SKM-1 treated with dmso at 0.1 percent for 144 hours (cell line): ENCODE measurements around the gene NT5C2.

ENCODE experiments used
- DNase-seq: peaks from one replicate; lab custom pipeline; 2025; ENCODE audit not compliant: unreplicated experiment; lab: John Stamatoyannopoulos, UW

The NT5C2 gene

DNA sequence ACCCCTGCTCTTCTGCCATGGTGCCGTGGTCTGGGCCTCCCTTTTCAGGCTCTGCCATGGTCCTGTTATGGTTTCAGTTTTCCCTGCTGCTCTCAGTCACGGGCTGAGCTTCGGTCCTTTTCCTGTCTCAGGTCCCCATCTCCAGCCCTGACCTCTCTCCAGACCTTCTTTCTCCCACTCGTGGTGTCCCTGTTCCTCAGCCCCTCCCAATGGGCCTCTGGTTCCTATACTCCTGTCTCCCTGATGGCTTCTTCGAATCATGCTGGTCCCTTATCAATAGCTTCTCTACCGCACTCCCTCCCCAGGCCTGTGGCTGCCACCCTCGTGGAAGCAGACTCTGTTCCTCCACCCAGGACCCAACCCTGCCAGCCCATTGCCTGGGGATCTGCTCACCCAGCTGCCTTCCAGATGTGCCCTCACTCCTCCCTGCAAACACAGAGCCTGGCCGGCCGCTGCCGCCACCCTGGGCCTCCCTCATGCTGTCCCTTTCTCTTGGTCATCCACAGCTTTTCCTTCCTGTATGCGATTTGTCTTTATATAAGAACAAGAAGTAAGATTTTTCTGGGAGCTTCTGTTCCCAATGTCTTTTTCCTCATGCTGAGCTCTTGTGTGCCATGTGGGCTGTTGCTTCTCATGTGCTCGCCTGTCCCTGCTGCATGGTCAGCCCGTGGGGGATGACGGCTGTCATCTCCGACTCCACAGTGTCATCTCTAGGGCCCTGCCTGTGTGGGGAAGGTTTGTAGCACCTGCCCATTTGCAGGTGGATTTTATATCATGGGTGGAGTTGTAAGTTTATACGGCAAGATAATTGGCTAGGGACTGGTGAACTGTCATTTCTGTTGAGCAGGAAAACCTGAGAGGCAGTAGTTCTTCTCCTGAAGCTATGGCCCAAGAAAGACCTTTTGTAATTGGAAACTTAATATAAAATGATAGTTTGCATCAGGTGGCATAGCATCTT, 126.7 kb downstream of the NT5C2 start:
- DNase-seq: no peak

DNA sequence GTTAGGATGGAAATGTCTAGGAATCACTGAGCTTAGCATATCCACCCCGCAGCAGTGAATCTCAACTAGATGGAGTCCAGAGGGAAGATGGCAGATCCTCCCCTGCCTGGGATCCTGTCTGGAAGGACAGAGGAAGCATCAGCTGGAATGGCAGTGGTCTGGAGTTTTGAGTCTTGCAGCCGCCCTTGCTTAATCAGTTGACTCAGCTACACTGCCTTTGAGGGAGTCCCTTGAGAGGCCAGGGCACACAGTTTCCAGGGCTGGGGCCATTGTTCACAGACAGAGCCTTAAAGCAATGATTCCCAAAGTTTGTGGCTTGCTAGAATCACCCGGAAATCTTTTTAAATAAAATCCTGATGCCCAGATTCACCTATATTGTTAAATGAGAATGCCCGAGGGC, 128.1 kb downstream of the NT5C2 start:
- no peak for DNase-seq

DNA sequence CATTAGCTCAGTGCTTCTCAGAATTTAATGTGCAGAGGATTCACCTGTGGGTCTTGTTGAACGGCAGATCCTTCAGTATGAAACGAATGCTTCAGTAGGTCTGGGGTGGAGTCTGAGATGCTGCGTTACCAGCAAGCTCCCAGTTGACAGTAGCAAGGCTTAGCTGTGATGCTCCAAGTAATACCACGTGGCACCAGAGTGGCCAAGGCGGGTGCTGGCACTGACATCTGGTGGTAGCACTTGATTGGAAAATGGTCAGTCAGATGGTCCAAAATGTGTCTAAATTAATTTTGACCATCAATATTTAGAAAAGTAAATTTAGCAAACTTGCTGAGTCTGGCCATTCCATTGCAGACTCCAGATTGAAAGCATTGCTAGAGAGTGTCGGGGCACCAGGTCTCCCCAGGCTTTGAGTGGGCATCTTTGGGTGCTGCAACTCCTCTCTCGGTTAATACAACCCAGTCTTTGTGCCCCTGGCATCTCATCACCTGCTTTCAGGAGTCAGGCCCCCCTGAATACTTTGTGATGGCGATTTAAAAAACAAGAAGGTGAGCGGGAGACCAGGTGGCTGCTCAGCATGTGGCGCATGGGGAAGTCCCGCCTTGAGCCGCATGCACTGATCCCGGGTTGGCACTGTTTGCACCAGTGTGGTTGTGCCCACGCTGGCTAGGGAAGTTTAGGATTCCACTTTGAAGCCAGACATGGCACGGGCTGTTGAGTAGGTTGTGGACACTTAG, 130.1 kb downstream of the NT5C2 start:
- DNase-seq: no peak

DNA sequence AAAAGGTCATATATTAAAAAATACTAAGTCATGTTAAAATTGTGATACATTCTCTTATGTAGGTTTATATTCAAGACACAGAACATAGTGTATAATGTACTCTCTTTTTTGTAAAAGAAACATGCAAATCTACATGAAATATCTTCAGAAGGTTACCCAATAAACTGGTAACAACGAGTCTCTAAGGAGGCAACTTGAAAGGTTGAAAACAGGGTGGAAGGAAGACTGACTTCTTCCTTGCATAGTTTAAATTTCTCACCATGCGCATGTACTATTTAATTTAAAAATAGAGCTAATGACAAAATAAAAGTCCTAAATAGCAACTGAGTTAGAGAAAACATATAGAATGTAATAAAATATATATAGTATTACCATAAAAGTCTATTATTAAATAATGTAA, 132.5 kb downstream of the NT5C2 start:
- DNase-seq: no peak

DNA sequence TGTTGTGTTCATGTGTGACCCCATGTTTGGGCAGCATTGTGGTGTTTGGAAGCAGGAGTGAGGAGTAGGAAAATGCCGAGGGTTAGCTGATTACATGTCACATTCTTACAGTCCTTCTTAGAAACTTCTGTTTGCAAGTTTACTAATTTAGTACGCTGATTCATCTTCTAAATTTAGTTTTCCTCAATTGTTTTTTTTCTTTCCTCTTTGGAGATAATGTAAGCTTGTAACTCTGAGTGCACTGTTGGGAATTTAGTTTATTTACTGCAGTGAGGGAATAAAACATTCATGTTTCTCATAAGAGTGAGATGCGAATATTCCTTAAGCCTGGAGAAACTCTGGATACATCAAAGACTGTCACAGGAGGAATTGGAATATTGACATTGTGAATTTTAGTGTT, 135.0 kb downstream of the NT5C2 start:
- no peak for DNase-seq

DNA sequence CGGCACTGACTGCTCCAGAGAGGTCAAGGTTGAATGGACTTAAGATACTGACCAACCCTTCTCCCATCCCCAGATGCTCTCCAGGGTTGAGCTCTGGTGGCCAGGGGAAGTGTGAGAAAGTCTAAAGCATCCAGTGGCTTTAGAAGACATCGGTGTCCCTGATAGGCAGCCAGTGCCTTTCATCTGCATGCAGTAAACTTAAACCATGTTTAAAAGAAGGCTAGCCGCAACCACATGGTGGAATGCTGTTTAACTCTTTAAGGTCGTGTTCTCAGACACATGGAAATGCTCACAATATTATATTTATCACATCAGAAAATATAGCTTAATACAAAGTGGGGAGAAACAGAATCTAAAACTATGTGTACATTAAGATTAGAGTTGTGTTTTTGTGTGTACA, 138.0 kb downstream of the NT5C2 start:
- DNase-seq: no peak

DNA sequence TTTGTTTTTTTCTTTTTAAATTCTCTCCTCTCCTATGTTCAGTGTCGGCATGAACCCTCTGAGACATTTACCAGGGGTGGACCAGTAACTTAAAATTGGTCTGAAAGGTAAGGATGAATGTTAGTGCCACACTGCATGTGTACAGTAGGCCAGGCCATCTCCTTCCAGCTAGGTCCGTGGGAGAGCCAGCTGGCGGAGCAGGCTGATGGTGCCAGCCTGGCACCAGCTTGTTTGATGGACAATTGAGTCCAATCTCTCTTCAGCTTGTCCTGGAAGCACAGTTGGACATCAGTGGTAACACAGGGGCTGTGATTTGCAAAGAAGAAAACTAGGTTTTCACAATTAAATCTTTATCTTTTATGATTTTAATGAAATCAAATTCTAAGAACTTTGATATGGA, 138.5 kb downstream of the NT5C2 start:
- DNase-seq: no peak

DNA sequence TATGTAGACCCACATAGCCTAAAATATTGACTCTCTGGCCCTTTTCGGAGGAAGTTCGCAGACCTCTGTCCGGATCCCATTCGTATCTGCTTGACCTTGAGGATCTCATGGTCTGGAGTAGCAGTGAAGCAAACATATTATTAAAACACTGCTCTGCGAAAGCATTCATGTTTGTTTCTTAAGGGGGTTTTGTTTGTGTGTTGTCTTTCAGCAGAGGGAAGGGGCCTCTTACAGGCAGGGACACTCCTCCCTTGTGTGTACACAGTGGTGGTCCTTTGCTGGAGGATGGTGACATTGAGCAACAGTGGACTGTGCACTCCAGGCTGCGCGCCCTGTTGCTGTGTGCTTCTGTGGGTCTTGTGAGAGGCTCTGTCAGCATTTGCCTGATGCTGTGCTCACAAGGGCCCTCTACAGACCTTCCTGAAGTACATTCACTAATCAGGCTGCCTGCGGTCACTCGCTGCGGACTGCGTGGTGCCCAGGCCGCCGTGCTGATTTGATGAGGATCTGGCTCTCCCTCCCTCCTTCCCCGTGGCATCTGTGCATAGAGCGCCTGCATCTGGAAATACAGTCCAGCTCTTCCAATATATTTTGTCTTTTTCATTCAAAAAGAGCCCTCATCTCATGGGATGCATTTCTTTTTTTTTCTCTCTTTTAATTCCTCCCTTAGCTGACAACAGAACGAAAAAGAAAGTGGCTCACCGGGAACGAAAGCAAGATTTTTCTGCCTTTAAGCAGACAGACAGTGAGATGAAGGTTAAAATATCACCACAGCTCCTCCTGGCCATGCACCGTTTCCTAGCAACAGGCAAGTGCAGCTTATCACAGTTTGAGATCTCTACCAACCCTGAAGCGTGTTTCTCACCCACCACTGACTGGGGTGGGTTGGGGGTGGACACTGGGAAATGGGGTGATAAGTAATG, 139.2 kb downstream of the NT5C2 start:
- no peak for DNase-seq

DNA sequence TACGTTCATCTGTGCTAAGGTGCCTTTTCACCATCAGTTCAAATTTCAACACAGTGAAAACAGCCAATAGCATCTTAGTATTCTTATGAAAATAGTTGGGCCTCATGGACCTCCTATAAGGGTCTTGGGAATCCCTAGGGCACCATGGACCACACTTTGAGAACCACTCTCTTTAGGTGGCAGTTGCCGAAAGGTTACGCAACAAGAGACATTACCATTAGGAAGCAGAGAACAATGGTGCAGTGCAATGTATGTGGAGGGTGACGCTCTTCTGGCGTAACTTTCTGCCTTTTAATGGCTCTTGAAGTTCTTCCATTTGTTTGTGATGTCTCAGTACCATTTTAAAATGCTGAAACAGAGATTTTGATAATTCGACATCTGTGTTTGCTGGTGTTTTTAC, 143.8 kb downstream of the NT5C2 start:
- no peak for DNase-seq

DNA sequence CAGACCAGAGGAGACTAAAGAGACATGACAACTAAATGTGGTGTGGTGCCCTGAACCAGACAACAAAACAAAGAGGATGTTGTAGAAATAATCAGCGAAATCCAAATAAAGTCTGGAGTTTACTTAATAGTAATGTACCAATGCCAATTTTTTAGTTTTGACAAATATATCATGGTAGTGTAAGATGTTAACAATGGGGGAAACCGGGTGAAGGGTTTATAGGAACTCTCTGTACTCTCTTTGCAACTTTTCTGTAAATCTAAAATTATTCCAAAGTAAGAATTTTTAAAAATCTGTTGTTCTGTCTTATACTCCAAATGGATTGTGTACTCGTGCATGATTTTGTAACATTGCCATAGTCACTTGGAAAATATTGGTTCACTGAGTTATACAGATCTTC, 145.7 kb downstream of the NT5C2 start:
- no peak for DNase-seq

DNA sequence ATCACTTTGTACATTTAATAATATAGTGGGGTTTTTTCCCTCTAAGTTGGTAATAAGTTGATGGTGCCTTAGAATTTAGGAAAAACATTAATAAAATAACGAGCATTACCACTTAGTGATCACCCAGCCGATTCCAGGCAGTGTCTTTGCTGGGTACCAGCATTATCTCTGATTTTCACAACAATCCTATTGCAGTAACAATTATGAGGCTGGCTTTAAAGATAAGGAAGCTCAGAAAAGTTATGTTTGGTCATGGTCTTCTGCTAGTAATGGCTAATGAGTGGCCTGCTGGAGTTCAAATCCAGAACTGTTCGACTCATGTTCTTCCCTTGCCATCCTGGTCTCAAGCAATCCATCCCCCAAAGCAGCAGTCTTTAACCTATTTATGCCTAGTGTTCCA, 147.1 kb downstream of the NT5C2 start:
- no peak for DNase-seq

DNA sequence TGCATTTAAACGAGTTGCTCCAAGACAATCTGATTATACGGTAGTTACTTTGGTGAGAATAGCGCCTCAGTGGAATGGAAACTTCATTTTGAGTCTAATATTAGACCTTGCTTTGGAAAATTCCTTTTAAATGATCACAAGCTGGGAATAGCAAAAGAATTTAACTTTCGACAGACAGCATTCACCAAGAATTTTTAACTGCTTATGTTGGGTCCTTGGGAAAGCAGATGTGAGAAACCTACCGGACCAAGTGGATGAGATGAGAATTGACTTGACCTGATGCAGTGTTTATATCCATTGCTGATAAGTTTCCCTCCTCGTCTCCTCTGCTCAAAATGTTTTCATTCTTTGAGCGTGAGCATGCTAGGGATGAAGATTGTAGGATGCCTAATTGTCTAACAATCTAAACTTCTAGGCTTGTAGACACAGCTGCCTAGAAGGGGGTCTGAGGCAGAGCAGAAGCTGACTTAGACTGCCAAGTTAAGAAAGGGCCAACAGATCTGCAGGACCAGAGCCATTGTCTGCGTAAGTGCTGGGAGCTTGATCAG, 148.1 kb downstream of the NT5C2 start:
- no peak for DNase-seq

DNA sequence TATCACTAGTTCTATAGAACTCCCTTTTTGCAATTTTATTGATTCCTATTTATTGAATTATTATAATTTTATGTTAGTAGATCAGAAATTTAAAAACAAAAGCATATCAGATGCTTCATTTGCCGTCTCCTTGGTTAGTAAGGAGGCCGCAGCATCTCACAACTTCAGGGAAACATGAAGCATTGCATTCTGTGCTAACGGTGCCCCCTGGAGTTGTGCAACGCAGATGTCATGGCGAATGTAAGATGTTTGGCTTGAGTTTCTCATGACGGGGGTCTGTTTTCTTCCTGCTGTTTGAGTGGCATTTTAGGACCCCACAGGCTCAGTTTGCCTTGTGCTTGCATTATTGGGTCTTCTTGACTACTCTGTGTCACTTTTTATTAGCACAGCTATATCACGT, 150.2 kb downstream of the NT5C2 start:
- no peak for DNase-seq

DNA sequence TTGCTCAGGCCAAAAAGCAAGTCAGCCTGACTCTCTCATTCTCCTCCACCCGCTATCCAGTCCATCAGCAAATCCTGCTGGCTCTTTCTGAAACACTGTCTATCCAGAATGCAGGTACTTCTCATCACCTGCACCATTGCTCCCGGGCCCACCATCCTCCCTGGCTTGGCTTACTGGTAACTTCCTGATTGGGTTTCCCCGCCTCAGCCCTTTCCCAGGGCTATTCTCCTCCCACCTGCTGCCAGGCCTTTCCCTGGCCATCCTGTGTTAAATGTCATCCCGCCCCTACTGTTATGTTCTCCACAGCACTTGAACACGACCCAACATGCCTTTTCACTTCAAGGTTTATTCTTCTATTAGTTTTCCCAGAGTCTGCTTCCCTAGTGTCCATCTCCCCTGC, 150.9 kb downstream of the NT5C2 start:
- no peak for DNase-seq

DNA sequence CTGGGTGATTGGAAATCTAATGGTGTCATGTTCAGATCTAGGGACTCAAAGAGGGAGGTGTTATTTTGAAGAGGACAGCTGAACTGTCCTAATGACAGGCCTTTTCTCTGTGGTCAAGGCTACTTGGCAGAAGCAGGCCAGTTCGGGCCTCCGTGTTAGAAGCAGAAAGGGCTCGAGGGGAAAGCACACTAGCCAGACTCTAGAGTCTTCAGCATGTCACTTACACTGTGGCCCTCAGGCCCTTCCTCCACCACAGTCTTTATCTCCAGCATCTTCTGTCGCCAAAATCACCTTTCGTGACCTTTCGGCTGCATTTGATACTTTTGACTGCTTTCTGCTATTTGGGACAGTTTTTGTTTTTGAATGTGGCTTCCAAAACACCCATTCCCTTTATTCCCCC, 151.7 kb downstream of the NT5C2 start:
- no peak for DNase-seq

DNA sequence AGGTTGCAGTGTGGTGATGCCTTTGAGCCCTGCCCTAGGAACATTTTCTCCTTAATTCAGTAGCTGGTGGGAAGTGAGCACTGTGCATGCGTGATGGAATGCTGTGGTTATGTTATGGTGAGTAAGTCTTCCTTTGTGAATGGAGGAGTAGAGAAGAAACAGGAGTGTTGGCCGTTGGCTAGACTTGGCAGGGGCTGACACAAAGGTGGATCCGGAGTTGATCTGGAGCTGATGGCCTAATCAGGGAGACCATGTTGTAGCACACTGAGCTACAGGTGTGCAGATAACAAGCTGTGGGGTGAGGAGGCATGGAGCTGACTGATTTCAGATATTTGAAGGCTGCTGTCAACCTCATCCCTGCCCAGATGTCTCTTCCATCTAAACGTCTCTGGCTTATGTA, 152.7 kb downstream of the NT5C2 start:
- no peak for DNase-seq

DNA sequence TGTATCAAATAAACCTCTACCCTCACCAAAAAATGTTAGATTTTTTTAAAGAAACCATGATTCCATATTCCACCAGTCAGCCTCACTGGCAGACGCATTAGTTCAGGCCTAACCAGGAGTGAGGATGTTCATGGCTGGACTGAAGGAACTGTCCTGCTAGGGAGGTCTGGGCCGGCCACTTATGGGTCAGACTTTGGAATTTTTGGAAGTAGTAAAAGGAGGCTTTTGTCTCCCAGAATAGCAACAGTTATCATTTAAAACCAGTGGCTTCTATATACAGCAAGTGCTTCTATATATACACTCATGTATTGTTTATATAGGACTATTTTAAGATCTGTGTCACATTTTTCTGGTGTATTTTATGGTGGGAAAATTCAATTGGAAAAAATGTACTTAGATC, 154.5 kb downstream of the NT5C2 start:
- no peak for DNase-seq
